Measurements from ENCODE around the gene MDP1.

The MDP1 gene

DNA sequence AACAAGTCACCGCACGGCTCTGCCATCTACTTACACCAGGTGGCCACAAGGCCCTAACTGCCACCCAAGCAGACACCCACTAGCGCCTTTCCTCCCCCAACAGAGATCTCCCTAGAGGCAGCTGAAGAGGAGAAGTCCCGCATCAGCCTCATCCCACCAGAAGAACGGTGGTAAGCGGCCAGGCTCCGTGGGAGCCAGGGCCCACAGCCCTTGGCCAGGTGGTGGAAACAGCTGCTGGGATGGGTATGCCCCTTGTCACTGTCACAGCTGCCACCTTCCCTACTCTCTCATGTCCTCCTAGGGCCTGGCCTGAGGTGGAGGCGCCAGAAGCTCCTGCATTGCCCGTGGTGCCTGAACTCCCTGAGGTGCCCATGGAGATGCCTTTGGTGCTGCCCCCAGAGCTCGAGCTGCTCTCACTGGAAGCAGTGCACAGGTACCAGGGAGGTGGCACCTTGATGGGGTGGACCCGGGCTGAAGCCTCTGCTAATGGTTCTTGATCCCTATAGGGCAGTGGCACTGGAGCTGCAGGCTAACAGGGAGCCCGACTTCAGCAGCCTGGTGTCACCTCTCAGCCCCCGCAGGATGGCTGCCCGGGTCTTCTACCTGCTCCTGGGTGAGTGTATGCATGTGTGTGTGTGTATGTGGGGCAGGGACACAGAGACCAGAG, 36.4 kb downstream of the MDP1 start:
- no peak for DNase-seq

DNA sequence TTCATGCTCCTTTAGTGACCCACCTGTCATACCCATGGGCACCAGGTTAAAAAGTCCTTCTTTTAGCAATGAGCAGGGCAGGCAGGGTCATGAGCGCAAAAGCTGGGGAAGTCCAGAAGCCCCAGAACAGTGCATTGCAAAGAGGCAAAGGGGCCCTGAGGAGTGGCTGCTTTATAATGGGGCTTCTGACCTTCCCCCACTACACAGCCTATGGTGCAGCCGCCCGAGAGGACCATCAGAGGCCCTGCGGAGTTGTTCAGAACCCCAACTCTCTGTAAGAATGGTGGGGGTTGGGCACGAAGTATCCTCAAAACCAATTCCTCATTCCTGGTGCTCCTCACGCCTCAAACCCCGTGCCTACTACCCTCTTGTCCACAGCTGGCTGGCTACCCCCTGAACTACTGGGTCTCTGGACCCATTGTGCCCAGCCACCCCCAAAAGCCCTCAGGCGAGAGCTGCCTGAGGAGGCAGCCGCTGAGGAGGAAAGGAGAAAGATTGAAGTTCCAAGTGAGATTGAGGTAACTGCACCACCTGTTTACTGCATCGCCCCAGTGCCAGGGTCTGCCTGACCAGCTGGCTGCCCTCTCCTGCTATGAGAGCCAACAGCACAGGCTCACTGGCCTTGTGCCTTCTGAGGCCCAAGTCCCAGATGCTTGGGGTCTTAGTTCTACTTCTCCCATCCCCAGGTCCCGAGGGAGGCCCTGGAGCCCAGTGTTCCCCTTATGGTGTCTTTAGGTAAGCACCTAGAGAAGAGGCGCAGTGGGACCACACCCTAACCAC, 37.3 kb downstream of the MDP1 start:
- no peak for DNase-seq

DNA sequence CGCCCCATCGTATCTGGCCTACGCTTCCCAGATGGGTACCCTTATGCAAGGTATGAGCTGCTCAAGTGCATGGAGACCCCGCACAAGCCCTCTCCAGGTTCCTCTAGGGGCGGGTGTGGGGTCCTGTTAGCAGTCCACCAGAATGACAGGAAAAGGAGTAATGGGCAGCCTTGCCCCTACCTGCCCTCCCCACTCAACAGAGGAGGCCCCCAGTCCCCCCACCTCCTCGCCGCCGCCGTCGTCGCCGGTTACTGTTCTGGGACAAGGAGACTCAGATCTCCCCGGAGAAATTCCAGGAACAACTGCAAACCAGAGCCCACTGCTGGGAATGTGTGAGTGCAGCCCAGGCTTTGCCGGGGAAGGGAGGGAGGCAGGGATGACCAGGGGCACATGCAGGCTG, 38.0 kb downstream of the MDP1 start:
- no peak for DNase-seq

DNA sequence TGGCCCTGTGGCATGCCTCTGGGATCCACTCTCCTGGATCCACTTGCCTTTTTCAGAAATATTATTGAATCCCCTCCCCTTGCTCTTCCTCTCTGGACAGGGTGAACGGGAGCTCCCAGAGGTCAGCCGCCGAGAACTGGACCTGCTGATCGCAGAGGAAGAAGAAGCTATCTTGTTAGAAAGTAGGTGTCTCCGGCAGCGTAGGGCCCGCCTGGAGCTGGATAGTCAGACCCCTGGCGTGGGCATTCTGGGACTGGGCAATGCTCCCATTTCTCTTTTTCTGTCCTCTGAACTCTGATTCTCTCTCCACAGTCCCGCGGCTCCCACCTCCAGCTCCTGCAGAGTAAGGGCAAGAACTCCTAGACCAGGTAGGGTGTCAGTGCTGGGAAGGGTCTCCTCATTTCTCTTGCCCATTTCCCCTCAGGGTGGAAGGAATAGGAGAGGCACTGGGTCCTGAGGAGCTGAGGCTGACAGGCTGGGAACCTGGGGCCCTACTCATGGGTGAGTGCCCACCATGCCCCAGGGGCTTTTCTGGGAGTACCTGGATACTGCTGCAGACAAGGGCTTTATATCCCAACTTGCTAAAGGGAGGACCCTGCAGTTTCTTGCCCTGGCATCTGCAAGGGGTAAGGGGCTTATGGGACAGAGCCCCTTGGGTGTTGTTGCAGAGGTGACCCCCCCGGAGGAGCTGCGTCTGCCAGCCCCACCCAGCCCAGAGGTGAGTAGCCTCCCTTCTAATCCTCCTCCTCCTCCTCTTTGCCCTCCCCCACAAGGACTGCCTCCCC, 38.6 kb downstream of the MDP1 start:
- DNase-seq, result no peak

DNA sequence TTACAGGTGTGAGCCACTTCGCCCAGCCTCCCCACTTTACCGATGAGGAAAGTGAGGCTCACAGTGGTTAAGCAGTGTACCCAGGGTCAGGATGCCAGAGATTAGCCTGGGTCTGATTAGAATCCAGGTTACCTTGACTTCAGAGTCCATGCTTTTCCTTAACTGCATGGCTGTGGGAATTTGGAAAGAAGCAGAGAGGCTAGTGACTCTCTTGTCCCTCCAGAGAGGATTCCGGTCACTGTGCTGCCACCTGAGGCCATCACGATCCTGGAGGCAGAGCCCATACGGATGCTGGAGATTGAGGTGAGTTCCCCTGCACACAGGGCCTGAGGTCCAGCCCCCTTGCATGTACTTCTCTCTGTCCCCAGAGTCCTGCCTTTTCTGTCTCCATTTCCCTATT, 39.3 kb downstream of the MDP1 start:
- DNase-seq, result no peak

DNA sequence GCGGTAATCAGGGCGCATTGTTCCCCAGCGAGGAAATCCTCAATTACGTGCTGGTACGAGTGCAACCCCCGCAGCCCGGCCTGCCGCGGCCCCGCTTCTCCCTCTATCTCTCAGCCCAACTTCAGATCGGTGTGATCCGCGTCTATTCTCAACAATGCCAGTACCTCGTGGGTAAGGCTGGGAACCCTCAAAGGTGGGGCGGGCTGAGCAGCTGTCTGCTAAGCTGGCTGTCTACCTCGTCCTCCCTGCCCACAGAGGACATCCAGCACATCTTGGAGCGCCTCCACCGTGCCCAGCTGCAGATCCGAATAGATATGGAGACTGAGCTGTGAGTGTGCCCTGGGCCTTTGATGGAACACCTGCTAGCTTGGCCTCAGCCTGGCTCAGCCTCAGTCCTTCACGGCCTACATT, 43.0 kb downstream of the MDP1 start:
- DNase-seq, result no peak

DNA sequence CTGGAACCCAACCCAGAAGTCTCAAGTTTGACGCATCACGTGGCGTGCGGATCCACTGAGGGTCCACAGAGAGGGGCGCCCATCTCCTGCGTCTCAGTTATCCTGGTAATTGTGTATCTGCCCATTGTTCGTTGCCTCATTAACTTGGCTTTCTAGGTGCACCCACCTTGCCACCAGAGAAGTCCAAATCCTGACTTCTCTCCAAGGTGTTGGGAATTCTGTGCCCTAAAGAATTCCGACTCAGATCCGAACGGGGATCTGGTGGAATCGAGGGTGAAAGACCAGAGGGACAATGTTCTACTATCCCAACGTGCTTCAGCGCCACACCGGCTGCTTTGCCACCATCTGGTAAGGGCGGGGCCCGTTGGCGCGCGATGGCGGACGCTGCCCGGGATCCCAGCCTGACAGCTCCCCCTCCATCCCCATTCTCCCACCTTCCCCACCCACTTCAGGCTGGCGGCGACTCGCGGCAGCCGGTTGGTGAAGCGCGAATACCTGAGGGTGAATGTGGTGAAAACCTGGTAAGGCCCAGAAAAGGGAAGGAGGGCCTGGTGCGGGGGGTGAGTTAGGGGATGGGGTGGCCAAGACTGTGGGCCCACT, 43.5 kb downstream of the MDP1 start:
- DNase-seq, result no peak

DNA sequence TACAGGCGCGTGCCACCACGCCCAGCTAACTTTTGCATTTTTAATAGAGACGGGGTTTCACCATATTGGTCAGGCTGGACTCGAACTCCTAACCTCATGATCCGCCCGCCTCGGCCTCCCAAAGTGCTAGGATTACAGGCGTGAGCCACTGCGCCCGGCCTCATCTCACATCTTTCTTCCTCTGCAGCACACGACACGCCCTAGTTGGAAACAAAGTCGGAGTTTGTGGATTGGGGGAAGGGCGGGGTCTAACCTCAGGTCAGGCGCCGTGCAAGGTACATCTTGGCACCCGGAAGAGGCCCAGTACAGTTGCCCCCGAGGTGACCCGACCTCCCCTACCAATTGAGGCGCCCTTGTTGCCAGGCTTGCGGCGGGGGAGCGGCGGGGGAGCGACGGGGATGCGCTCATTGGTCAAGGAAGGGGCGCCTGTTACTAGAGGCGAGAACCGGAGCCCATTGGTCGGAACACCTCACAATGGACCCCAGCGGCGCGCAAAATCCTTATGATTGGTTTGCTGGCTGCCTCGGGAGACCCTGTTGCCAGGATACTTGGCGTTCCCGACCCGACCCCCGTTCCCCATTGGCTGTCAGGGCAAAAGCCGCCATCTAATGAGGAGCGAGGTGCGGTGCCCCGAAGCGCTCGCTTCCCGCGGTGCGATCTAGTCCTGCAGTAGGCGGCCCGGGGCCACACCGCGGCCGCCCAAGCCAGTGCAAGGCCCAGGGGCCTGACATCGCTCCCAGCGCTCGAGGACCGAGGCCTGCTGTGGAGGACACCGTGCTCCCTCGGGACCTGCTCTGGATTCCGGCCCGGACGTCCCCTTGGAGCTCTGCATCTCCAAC, 44.2 kb downstream of the MDP1 start, which contains the start of gene REC8:
Gene REC8, plus strand, starts transcription at position 659 of the 839 bp plus-strand sequence. CDS start 473 bp downstream, outside the sequence.
- peak; percentile 87 for DNase-seq

DNA sequence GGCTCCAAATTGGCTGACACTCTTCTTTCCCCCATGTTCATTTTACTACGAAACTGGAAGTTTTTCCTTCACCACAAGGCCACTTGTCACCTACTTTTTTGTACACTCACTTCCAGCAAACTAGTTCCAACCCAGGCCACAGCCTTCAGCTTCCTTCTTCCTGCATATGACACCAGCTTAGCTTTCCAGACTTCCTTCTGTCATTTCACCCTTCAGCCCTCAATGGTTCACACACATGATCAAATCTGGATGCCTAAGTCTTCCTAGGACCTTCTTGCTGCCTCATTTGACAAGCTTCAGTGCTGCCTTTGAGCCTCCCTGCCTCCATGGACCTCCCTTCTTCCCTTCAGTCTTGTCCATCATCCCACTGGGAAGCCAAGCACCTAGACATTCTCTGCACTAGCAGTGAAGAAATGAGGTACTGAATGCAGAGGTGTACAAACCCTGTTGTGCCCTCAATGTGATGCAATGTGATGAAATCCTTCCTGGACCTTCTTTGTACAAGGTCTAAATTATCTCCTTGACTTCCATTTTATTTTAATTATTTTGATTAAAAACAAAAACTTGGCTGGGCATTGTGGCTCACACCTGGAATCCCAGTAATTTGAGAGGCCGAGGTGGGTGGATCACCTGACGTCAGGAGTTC, 48.3 kb downstream of the MDP1 start:
- DNase-seq, result no peak

DNA sequence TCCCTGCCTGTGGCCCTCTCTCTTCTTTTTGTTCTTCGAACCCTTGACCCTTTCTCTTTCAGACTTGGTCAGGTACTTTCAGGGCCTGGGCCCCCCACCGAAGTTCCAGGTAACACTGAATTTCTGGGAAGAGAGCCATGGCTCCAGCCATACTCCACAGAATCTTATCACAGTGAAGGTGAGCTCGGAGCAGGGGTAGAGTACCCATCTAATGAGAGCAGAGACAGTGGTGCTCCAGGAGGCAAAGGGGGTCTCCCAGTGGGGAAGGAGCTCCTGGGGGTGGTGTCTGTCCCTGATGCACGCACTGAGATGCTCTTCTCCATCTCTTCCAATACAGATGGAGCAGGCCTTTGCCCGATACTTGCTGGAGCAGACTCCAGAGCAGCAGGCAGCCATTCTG, 50.1 kb downstream of the MDP1 start:
- no peak for DNase-seq

DNA sequence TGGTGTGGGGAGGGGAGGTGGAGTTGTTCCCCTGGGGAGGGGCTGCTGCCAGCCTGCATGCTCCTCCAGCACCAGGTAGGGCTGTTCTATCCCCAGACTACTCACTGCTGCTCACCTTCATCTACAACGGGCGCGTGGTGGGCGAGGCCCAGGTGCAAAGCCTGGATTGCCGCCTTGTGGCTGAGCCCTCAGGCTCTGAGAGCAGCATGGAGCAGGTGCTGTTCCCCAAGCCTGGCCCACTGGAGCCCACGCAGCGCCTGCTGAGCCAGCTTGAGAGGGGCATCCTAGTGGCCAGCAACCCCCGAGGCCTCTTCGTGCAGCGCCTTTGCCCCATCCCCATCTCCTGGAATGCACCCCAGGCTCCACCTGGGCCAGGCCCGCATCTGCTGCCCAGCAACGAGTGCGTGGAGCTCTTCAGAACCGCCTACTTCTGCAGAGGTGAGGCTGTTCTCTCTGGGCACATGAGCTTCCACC, 51.3 kb downstream of the MDP1 start:
- no peak for DNase-seq
